ENCODE results near the gene SUPT20H.
"Not testable (repeated sequence)": the region's sequence is repeated elsewhere in the genome, so short reads cannot be mapped to it uniquely, and the experiment has no call there.

The SUPT20H gene

GRCh38 chr13:37069597-37070103, 10.2 kb upstream of the SUPT20H start:
- no peak for DNase-seq

GRCh38 chr13:37068962-37069361, 9.5 kb upstream of the SUPT20H start:
- no peak for DNase-seq

- no peak for DNase-seq
Measured at GRCh38 chr13:37067874-37068273, 8.4 kb upstream of the SUPT20H start.

- no peak for DNase-seq
Measured at GRCh38 chr13:37065890-37066526, 6.5 kb upstream of the SUPT20H start.

- DNase-seq = no peak
Measured at GRCh38 chr13:37059848-37060192, 332 bp upstream of the SUPT20H start.

- DNase-seq = not testable (repeated sequence)
Measured at GRCh38 chr13:37056228-37056627, 3.3 kb downstream of the SUPT20H start.

GRCh38 chr13:37053111-37053510, 6.4 kb downstream of the SUPT20H start:
- DNase-seq = not testable (repeated sequence)

GRCh38 chr13:37049810-37050209, 9.7 kb downstream of the SUPT20H start:
- DNase-seq = no peak

- DNase-seq = no peak
Measured at GRCh38 chr13:37047846-37048245, 11.6 kb downstream of the SUPT20H start.

- DNase-seq = no peak
Measured at GRCh38 chr13:37047032-37047431, 12.5 kb downstream of the SUPT20H start.

GRCh38 chr13:37046062-37046461, 13.4 kb downstream of the SUPT20H start:
- no peak for DNase-seq

GRCh38 chr13:37040789-37041188, 18.7 kb downstream of the SUPT20H start:
- DNase-seq = no peak

GRCh38 chr13:37039896-37040295, 19.6 kb downstream of the SUPT20H start:
- DNase-seq = no peak

- no peak for DNase-seq
Measured at GRCh38 chr13:37037241-37037640, 22.2 kb downstream of the SUPT20H start.

GRCh38 chr13:37029617-37030016, 29.9 kb downstream of the SUPT20H start:
- no peak for DNase-seq

- no peak for DNase-seq
Measured at GRCh38 chr13:37027639-37028038, 31.8 kb downstream of the SUPT20H start.

GRCh38 chr13:37026771-37027170, 32.7 kb downstream of the SUPT20H start:
- DNase-seq = no peak

GRCh38 chr13:37023871-37024270, 35.6 kb downstream of the SUPT20H start:
- no peak for DNase-seq

GRCh38 chr13:37014609-37015008, 44.9 kb downstream of the SUPT20H start:
- no peak for DNase-seq

- no peak for DNase-seq
Measured at GRCh38 chr13:37011788-37012187, 47.7 kb downstream of the SUPT20H start.

- DNase-seq = no peak
Measured at GRCh38 chr13:37011002-37011401, 48.5 kb downstream of the SUPT20H start.

- no peak for DNase-seq
Measured at GRCh38 chr13:37010424-37010823, 49.1 kb downstream of the SUPT20H start.

GRCh38 chr13:37009692-37010091, 49.8 kb downstream of the SUPT20H start:
- no peak for DNase-seq

GRCh38 chr13:37001921-37002250, 57.6 kb downstream of the SUPT20H start:
- DNase-seq = no peak

- peak; percentile 87 to 88 for DNase-seq
Measured at GRCh38 chr13:36999054-36999714, 60.3 kb downstream of the SUPT20H start, which contains the start of gene ALG5. Gene ALG5, minus strand, starts transcription at chr13:36999340. Its CDS starts 40 bp downstream, at chr13:36999300.

Data from activated CD4-positive, alpha-beta T cell treated with anti-CD3 and anti-CD28 coated beads for 4 hours (primary cell).